ENCODE measurements around the gene TRERF1.
"Not testable (repeated sequence)": the region's sequence is repeated elsewhere in the genome, so short reads cannot be mapped to it uniquely, and the experiment has no call there.

The TRERF1 gene

GRCh38 chr6:42451333-42452170 lies at the start of gene TRERF1:
Gene TRERF1, minus strand, starts transcription at chr6:42451926. Its CDS starts 182,336 bp downstream, at chr6:42269590.
- H3K9me3 Mint-ChIP-seq: no peaks in the 10 kb centered on the region
- peak within 1 kb of the TSS; percentile 91 to 99 for H3K4me3 Mint-ChIP-seq
- peak within 1 kb of the TSS; percentile 96 to 97 for H3K27ac Mint-ChIP-seq
- peaks cover 50% of the 10 kb centered on the region for H3K4me1 Mint-ChIP-seq
- H3K27me3 Mint-ChIP-seq: peaks cover 15% of the 10 kb centered on the region
- DNase-seq (peak; percentile 37 to 51), ATAC-seq (peak; percentile 47)

- Mint-ChIP-seq H3K9me3 (peaks cover 13 to 15% of the 10 kb centered on the region in 2 donors), H3K27ac (no peak overlapping the region)
- no peak for ATAC-seq
These were observed 46.9 kb upstream of the TRERF1 start for GRCh38 chr6:42498473-42499128.

GRCh38 chr6:42493914-42494539 lies 42.3 kb upstream of the TRERF1 start:
- peaks cover 9 to 15% of the 10 kb centered on the region in 2 donors for H3K9me3 Mint-ChIP-seq
- ATAC-seq (no peak), DNase-seq (no peak)
- H3K4me3 Mint-ChIP-seq: no peak overlapping the region
- no peaks in the 10 kb centered on the region for H3K4me1 Mint-ChIP-seq
- H3K27me3 Mint-ChIP-seq: no peaks in the 10 kb centered on the region
- H3K27ac Mint-ChIP-seq: no peak overlapping the region

More at GRCh38 chr6:42498473-42499128, 46.9 kb upstream of the TRERF1 start:
- no peaks in the 10 kb centered on the region for H3K27me3 Mint-ChIP-seq
- H3K4me1 Mint-ChIP-seq: no peaks in the 10 kb centered on the region
- no peak overlapping the region for H3K4me3 Mint-ChIP-seq
- no peak for DNase-seq

- ATAC-seq: no peak
- H3K9me3 Mint-ChIP-seq: no peaks in the 10 kb centered on the region
These were observed 36.4 kb upstream of the TRERF1 start for GRCh38 chr6:42488129-42488528.

GRCh38 chr6:42484261-42484660 lies 32.5 kb upstream of the TRERF1 start:
- Mint-ChIP-seq H3K9me3 (no peaks in the 10 kb centered on the region), H3K27me3 (no peaks in the 10 kb centered on the region), H3K27ac (no peak overlapping the region), H3K4me3 (no peak overlapping the region), H3K4me1 (no peaks in the 10 kb centered on the region)
- no peak for DNase-seq
- ATAC-seq: no peak

More at GRCh38 chr6:42488129-42488528, 36.4 kb upstream of the TRERF1 start:
- Mint-ChIP-seq H3K4me1 (no peaks in the 10 kb centered on the region), H3K4me3 (no peak overlapping the region), H3K27me3 (no peaks in the 10 kb centered on the region), H3K27ac (no peak overlapping the region)
- DNase-seq: no peak

- Mint-ChIP-seq H3K4me1 (no peaks in the 10 kb centered on the region), H3K4me3 (no peak overlapping the region), H3K27me3 (no peaks in the 10 kb centered on the region), H3K9me3 (no peaks in the 10 kb centered on the region), H3K27ac (no peak overlapping the region)
- ATAC-seq: no peak
- no peak for DNase-seq
These were observed 30.4 kb upstream of the TRERF1 start for GRCh38 chr6:42482174-42482573.

GRCh38 chr6:42471714-42472113 lies 20.0 kb upstream of the TRERF1 start:
- H3K4me3 Mint-ChIP-seq: no peak overlapping the region
- H3K4me1 Mint-ChIP-seq: no peaks in the 10 kb centered on the region
- ATAC-seq (no peak), DNase-seq (no peak)
- no peaks in the 10 kb centered on the region for H3K27me3 Mint-ChIP-seq
- no peak overlapping the region for H3K27ac Mint-ChIP-seq
- peaks cover 26 to 38% of the 10 kb centered on the region in 2 donors for H3K9me3 Mint-ChIP-seq

- Mint-ChIP-seq H3K4me3 (no peak overlapping the region), H3K4me1 (no peaks in the 10 kb centered on the region), H3K9me3 (peaks cover 26 to 38% of the 10 kb centered on the region in 2 donors), H3K27me3 (no peaks in the 10 kb centered on the region), H3K27ac (no peak overlapping the region)
- no peak for ATAC-seq
- DNase-seq: no peak
These were observed 19.4 kb upstream of the TRERF1 start for GRCh38 chr6:42471142-42471541.

GRCh38 chr6:42468273-42468672 lies 16.5 kb upstream of the TRERF1 start:
- no peak overlapping the region for H3K4me3 Mint-ChIP-seq
- no peak for ATAC-seq
- H3K4me1 Mint-ChIP-seq: no peaks in the 10 kb centered on the region
- peaks cover 26 to 38% of the 10 kb centered on the region in 2 donors for H3K9me3 Mint-ChIP-seq
- no peak overlapping the region for H3K27ac Mint-ChIP-seq
- DNase-seq: no peak
- H3K27me3 Mint-ChIP-seq: no peaks in the 10 kb centered on the region

GRCh38 chr6:42467651-42468050 lies 15.9 kb upstream of the TRERF1 start:
- DNase-seq: no peak
- H3K27me3 Mint-ChIP-seq: no peaks in the 10 kb centered on the region
- H3K4me1 Mint-ChIP-seq: no peaks in the 10 kb centered on the region
- H3K9me3 Mint-ChIP-seq: peaks cover 26 to 38% of the 10 kb centered on the region in 2 donors
- ATAC-seq: no peak
- H3K27ac Mint-ChIP-seq: no peak overlapping the region
- no peak overlapping the region for H3K4me3 Mint-ChIP-seq

- not testable (repeated sequence) for ATAC-seq, DNase-seq, H3K27me3 Mint-ChIP-seq, H3K27ac Mint-ChIP-seq, H3K4me3 Mint-ChIP-seq, H3K4me1 Mint-ChIP-seq
- H3K9me3 Mint-ChIP-seq: peaks cover 21 to 38% of the 10 kb centered on the region in 2 donors
These were observed 14.7 kb upstream of the TRERF1 start for GRCh38 chr6:42466470-42466869.

GRCh38 chr6:42462474-42462972 lies 10.8 kb upstream of the TRERF1 start:
- no peak overlapping the region for H3K4me3 Mint-ChIP-seq
- peaks cover 1 to 3% of the 10 kb centered on the region in 2 donors for H3K9me3 Mint-ChIP-seq
- no peak for DNase-seq
- no peaks in the 10 kb centered on the region for H3K27me3 Mint-ChIP-seq
- no peak overlapping the region for H3K27ac Mint-ChIP-seq
- no peak for ATAC-seq
- H3K4me1 Mint-ChIP-seq: peaks cover 5% of the 10 kb centered on the region

GRCh38 chr6:42460883-42461282 lies 9.2 kb upstream of the TRERF1 start:
- no peaks in the 10 kb centered on the region for H3K9me3 Mint-ChIP-seq
- H3K4me3 Mint-ChIP-seq: no peak overlapping the region
- no peak for DNase-seq
- no peaks in the 10 kb centered on the region for H3K27me3 Mint-ChIP-seq
- no peak overlapping the region for H3K27ac Mint-ChIP-seq
- peaks cover 5% of the 10 kb centered on the region for H3K4me1 Mint-ChIP-seq
- no peak for ATAC-seq

- Mint-ChIP-seq H3K27me3 (no peaks in the 10 kb centered on the region), H3K4me3 (no peak overlapping the region), H3K9me3 (no peaks in the 10 kb centered on the region), H3K4me1 (peaks cover 5% of the 10 kb centered on the region), H3K27ac (no peak overlapping the region)
- ATAC-seq (no peak), DNase-seq (no peak)
These were observed 8.2 kb upstream of the TRERF1 start for GRCh38 chr6:42459888-42460287.

GRCh38 chr6:42454428-42454791 lies 2.7 kb upstream of the TRERF1 start:
- ATAC-seq (no peak), DNase-seq (no peak)
- peaks cover 26% of the 10 kb centered on the region for H3K4me1 Mint-ChIP-seq
- peak overlapping the region in 1 of 2 donors; percentile 91 for H3K4me3 Mint-ChIP-seq
- H3K9me3 Mint-ChIP-seq: no peaks in the 10 kb centered on the region
- no peak overlapping the region for H3K27ac Mint-ChIP-seq
- H3K27me3 Mint-ChIP-seq: peaks cover 15% of the 10 kb centered on the region

Measured in stimulated activated naive CD8-positive, alpha-beta T cell treated with anti-CD3 and anti-CD28 coated beads, Interleukin-15, amount 100 ng/mL, for 72 hours (primary cell).